ENCODE data around the gene SLC15A4. TPM values are rescaled to one million over a fixed set of nuclear protein-coding genes. Genes with fewer than 3 reads are reported as not detected.

The SLC15A4 gene
- total and polyA plus RNA-seq, 9 donors = 18.1 to 33.2 (median 22.6) TPM

GRCh38 chr12:128795530-128796361 is 28.0 kb downstream of the SLC15A4 start:
- no peaks in the 10 kb centered on the region for H3K36me3 ChIP-seq
- intact Hi-C loops (cut with DNase I) = no loop called here
- TF ChIP-seq CTCF (IDR thresholded peaks at IDR 0.05) (no peak), POLR2A (IDR thresholded peaks at IDR 0.05) (no peak), EP300 (IDR thresholded peaks at IDR 0.05) (no peak)
- no peaks in the 10 kb centered on the region for H3K27me3 ChIP-seq
- H3K27ac ChIP-seq = no peak overlapping the region
- no peak for DNase-seq
- H3K4me3 ChIP-seq = no peak overlapping the region
- no peaks in the 10 kb centered on the region for H3K4me1 ChIP-seq (ENCODE audit: insufficient read depth)
- H3K9me3 ChIP-seq = no peaks in the 10 kb centered on the region
- 89 to 90% (median 90%) methylated on average over 30 of the region's 30 CpGs for WGBS, 3 donors

GRCh38 chr12:128794661-128795529 is 28.9 kb downstream of the SLC15A4 start:
- H3K9me3 ChIP-seq = no peaks in the 10 kb centered on the region
- H3K36me3 ChIP-seq = no peaks in the 10 kb centered on the region
- DNase-seq = no peak
- H3K4me1 ChIP-seq (ENCODE audit: insufficient read depth) = no peaks in the 10 kb centered on the region
- 76 to 85% (median 82%) methylated on average over 20 of the region's 20 CpGs for WGBS, 3 donors
- TF ChIP-seq CTCF (IDR thresholded peaks at IDR 0.05) = no peak
- TF ChIP-seq POLR2A (IDR thresholded peaks at IDR 0.05) = no peak
- no peak for TF ChIP-seq EP300 (IDR thresholded peaks at IDR 0.05)
- no peaks in the 10 kb centered on the region for H3K27me3 ChIP-seq
- no peak overlapping the region for H3K4me3 ChIP-seq
- intact Hi-C loops (cut with DNase I) = no loop called here
- no peak overlapping the region for H3K27ac ChIP-seq

- no peaks in the 10 kb centered on the region for H3K27me3 ChIP-seq
- no peaks in the 10 kb centered on the region for H3K4me1 ChIP-seq (ENCODE audit: insufficient read depth)
- H3K9me3 ChIP-seq = no peaks in the 10 kb centered on the region
- intact Hi-C loops (cut with DNase I) = no loop called here
- H3K4me3 ChIP-seq = no peak overlapping the region
- 90 to 94% (median 91%) methylated on average over 6 of the region's 6 CpGs for WGBS, 3 donors
- no peak overlapping the region for H3K27ac ChIP-seq
- no peak for DNase-seq
- H3K36me3 ChIP-seq = no peaks in the 10 kb centered on the region
- TF ChIP-seq POLR2A (IDR thresholded peaks at IDR 0.05) (no peak), EP300 (IDR thresholded peaks at IDR 0.05) (no peak), CTCF (IDR thresholded peaks at IDR 0.05) (no peak)
Observed at GRCh38 chr12:128793701-128794100, 30.1 kb downstream of the SLC15A4 start.

- TF ChIP-seq POLR2A (IDR thresholded peaks at IDR 0.05) (no peak), EP300 (IDR thresholded peaks at IDR 0.05) (no peak), CTCF (IDR thresholded peaks at IDR 0.05) (no peak)
- intact Hi-C loops (cut with DNase I) = no loop called here
Observed at GRCh38 chr12:128792881-128793280, 30.9 kb downstream of the SLC15A4 start.

More at GRCh38 chr12:128792881-128793280, 30.9 kb downstream of the SLC15A4 start:
- H3K36me3 ChIP-seq = no peaks in the 10 kb centered on the region
- no peaks in the 10 kb centered on the region for H3K27me3 ChIP-seq
- H3K27ac ChIP-seq = no peak overlapping the region
- no peak for DNase-seq
- H3K4me1 ChIP-seq (ENCODE audit: insufficient read depth) = no peaks in the 10 kb centered on the region
- no peak overlapping the region for H3K4me3 ChIP-seq
- H3K9me3 ChIP-seq = no peaks in the 10 kb centered on the region
- WGBS, 3 donors = 92 to 95% (median 94%) methylated on average over 17 of the region's 17 CpGs
